Adrenal gland (tissue), 12 donors: ENCODE measurements around the gene PRKN. TPM values are rescaled to one million over a fixed set of nuclear protein-coding genes. Genes with fewer than 3 reads are reported as not detected.

Source experiments
- DNase-seq, 7 donors: peaks; one replicate each; pipeline ENCODE4 v3.0.0-alpha.2; 2019 to 2020
- H3K27ac ChIP-seq, 5 donors: fragments of 200-600 bp; sonication (generic) in 4 of 5; 1 replicate in 3 of 5; 2 replicates in 2 of 5; pipeline versions ENCODE4 v1.5.1 to v1.8.0; 2016 to 2020; ENCODE audit warnings: mild to moderate bottlenecking in 1 of 5
- H3K27me3 ChIP-seq: fragments of 200-600 bp; 2 replicates; pipeline ENCODE4 v1.8.0; 2021
- H3K36me3 ChIP-seq, 2 donors: fragments of 200-600 bp; replicated peaks in 1 of 2; 1 replicate in 1 of 2; 2 replicates in 1 of 2; pipeline versions ENCODE4 v1.5.1 to v1.8.0; 2018 to 2022
- H3K4me1 ChIP-seq, 2 donors: fragments of 200-600 bp; replicated peaks in 1 of 2; 1 replicate in 1 of 2; 2 replicates in 1 of 2; pipeline versions ENCODE4 v1.5.1 to v1.8.0; 2018 to 2021
- H3K4me3 ChIP-seq, 4 donors: fragments of 200-600 bp; sonication (generic) in 3 of 4; one replicate each; pipeline ENCODE4 v1.5.1; 2016 to 2018
- H3K9me3 ChIP-seq, 3 donors: fragments of 200-600 bp; sonication (generic) in 1 of 3; replicated peaks in 1 of 3; 1 replicate in 2 of 3; 2 replicates in 1 of 3; pipeline versions ENCODE4 v1.5.1 to v1.8.0; 2016 to 2021
- CTCF ChIP-seq, 6 experiments: fragments of 450-650 bp in 4 of 6; fragments of 200-600 bp in 2 of 6; sonication (generic) in 1 of 6; IDR thresholded peaks; 1 replicate in 5 of 6; 2 replicates in 1 of 6; pipeline versions ENCODE4 v1.5.1 to v1.8.0; 2016 to 2021; ENCODE audit warnings: antibody characterized with exemption in 6 of 6, mild to moderate bottlenecking in 2 of 6, moderate library complexity in 1 of 6
- POLR2A ChIP-seq, 2 donors: fragments of 450-650 bp; IDR thresholded peaks; one replicate each; pipeline ENCODE4 v1.6.1; 2017; ENCODE audit warnings: antibody characterized with exemption in 2 of 2, mild to moderate bottlenecking in 2 of 2, moderate library complexity in 1 of 2
- WGBS, 4 donors: extraction: QIAGEN DNeasy Blood & Tissue Kit in 2 of 4; methylation state at CpG; one replicate each; pipeline versions ENCODE4 v1.1.5 to v1.1.7; 2013 to 2017; 5-methylcytosine and 5-hydroxymethylcytosine counted together
- intact Hi-C, 2 donors: fragments of 100-400 bp; cut with DNase I; formaldehyde crosslinking; loops; one replicate each; pipeline versions ENCODE4 v1.14.1 to v1.15.0; 2022 to 2023
- polyA plus RNA-seq, 3 donors: library from polyadenylated mRNA; stranded (reverse); fragments of 200-250 nt in 2 of 3; fragments of 350-450 nt in 1 of 3; fragmentation: Illumina TruSeq in 1 of 3; extraction: RNeasy Lipid Tissue Mini Kit (QIAGEN cat#74804) in 1 of 3; gene quantifications; one replicate each; pipeline ENCODE4 v1.2.3, GENCODE V29; 2013 to 2014
- total RNA-seq, 9 donors: library from RNA; depleted of rRNA in 4 of 9; stranded (reverse); fragments of >200 nt in 4 of 9; fragments of 120-200 nt in 1 of 9; fragmentation: NEBNext Ultra II Directional in 1 of 9; extraction: Animal tissue kit (Norgen Biotek cat#: 25700) in 1 of 9; gene quantifications; one replicate each; pipeline versions ENCODE4 v1.1.0 to v1.2.4, GENCODE V29; 2013 to 2023
- donor health status: healthy with polysubstance abuse.
- donor health status: Bipolar disorder and iron deficiency.
- donor health status: DM: yes; HTN: yes; CAD: no.
- donor health status: DM: no; HTN: no; CAD: no.
- donor health status: DM: no; HTN: no; CAD: no.
- donor health status: DM: yes; HTN: yes; CAD: no.

PRKN gene
- total and polyA plus RNA-seq, 12 donors: 1.9 to 159 (median 13.3) TPM

- TF ChIP-seq POLR2A (IDR thresholded peaks at IDR 0.05) (no peak), CTCF (IDR thresholded peaks at IDR 0.05) (no peak)
- 94 to 97% (median 95%) methylated on average over 5 to 6 of the region's 6 CpGs for WGBS, 4 donors
Observed at GRCh38 chr6:161383951-161384350, 1343.6 kb downstream of the PRKN start.

GRCh38 chr6:161379834-161380582 lies 1347.6 kb downstream of the PRKN start:
- Histone ChIP-seq H3K4me1 (no peaks in the 10 kb centered on the region), H3K9me3 (no peaks in the 10 kb centered on the region), H3K27me3 (no peaks in the 10 kb centered on the region), H3K27ac (no peak overlapping the region), H3K4me3 (no peak overlapping the region), H3K36me3 (no peaks in the 10 kb centered on the region)
- 77 to 84% (median 81%) methylated on average over 8 of the region's 8 CpGs for WGBS, 4 donors
- intact Hi-C loops: no loop called here
- no peak for DNase-seq
- TF ChIP-seq CTCF (IDR thresholded peaks at IDR 0.05) (no peak), POLR2A (IDR thresholded peaks at IDR 0.05) (no peak)

More at GRCh38 chr6:161383951-161384350, 1343.6 kb downstream of the PRKN start:
- intact Hi-C loops: no loop called here
- DNase-seq: no peak
- Histone ChIP-seq H3K9me3 (no peaks in the 10 kb centered on the region), H3K4me1 (no peaks in the 10 kb centered on the region), H3K27ac (no peak overlapping the region), H3K27me3 (no peaks in the 10 kb centered on the region), H3K4me3 (no peak overlapping the region), H3K36me3 (no peaks in the 10 kb centered on the region)

- no peak for TF ChIP-seq POLR2A (IDR thresholded peaks at IDR 0.05)
- TF ChIP-seq CTCF (IDR thresholded peaks at IDR 0.05): no peak
- H3K4me1 ChIP-seq: peaks cover 0 to 4% of the 10 kb centered on the region in 2 donors
- no peaks in the 10 kb centered on the region for H3K27me3 ChIP-seq
- H3K9me3 ChIP-seq: no peaks in the 10 kb centered on the region
- 91 to 93% (median 92%) methylated on average over 9 to 12 of the region's 12 CpGs for WGBS, 4 donors
- H3K4me3 ChIP-seq: no peak overlapping the region
- H3K36me3 ChIP-seq: no peaks in the 10 kb centered on the region
- H3K27ac ChIP-seq: no peak overlapping the region
- no peak for DNase-seq
- intact Hi-C loops: no loop called here
Observed at GRCh38 chr6:161378115-161378514, 1349.5 kb downstream of the PRKN start.

GRCh38 chr6:161377116-161377515 lies 1350.5 kb downstream of the PRKN start:
- H3K9me3 ChIP-seq: no peaks in the 10 kb centered on the region
- no peak for DNase-seq
- 86 to 97% (median 95%) methylated on average over 7 to 13 of the region's 13 CpGs for WGBS, 4 donors
- no peak for TF ChIP-seq CTCF (IDR thresholded peaks at IDR 0.05)
- no peak for TF ChIP-seq POLR2A (IDR thresholded peaks at IDR 0.05)
- H3K27me3 ChIP-seq: no peaks in the 10 kb centered on the region
- intact Hi-C loops: no loop called here
- H3K4me3 ChIP-seq: no peak overlapping the region
- no peaks in the 10 kb centered on the region for H3K36me3 ChIP-seq
- peaks cover 0 to 4% of the 10 kb centered on the region in 2 donors for H3K4me1 ChIP-seq
- no peak overlapping the region for H3K27ac ChIP-seq
